ENCODE results near the gene MMP27.

MMP27 gene

GRCh38 chr11:102716527-102716926 lies 11.0 kb upstream of the MMP27 start:
- Histone ChIP-seq H3K9ac (ENCODE audit: low read length) (no peak overlapping the region), H3K79me2 (ENCODE audit: insufficient read depth, low read length) (no peaks in the 10 kb centered on the region), H3K36me3 (ENCODE audit: low read length) (no peaks in the 10 kb centered on the region), H3F3A (ENCODE audit: insufficient read depth) (no peaks in the 10 kb centered on the region), H2AFZ (ENCODE audit: low read depth, low read length, severe bottlenecking) (no peak overlapping the region), H4K20me1 (ENCODE audit: low read depth, low read length) (no peaks in the 10 kb centered on the region), H3K9me3 (ENCODE audit: insufficient read depth, low read length) (no peaks in the 10 kb centered on the region), H3K4me2 (ENCODE audit: low read depth, low read length, poor library complexity, severe bottlenecking) (no peak overlapping the region), H3K27ac (ENCODE audit: low read depth, low read length) (no peak overlapping the region), H3K27me3 (ENCODE audit: low read length) (no peaks in the 10 kb centered on the region), H3K4me3 (ENCODE audit: insufficient read depth, low read length, poor library complexity, severe bottlenecking) (no peak overlapping the region), H3K9me2 (replicated peaks; ENCODE audit: insufficient read depth, low read length) (no peaks in the 10 kb centered on the region)
- TF ChIP-seq EZH2phosphoT487 (conservative IDR thresholded peaks at IDR 0.05; ENCODE audit: low read length): no peak
- TF ChIP-seq CTCF (IDR thresholded peaks at IDR 0.05; ENCODE audit: insufficient read depth, low read length, poor library complexity, severe bottlenecking): no peak

- Histone ChIP-seq H3F3A (ENCODE audit: insufficient read depth) (no peaks in the 10 kb centered on the region), H2AFZ (ENCODE audit: low read depth, low read length, severe bottlenecking) (no peak overlapping the region), H3K36me3 (ENCODE audit: low read length) (no peaks in the 10 kb centered on the region), H3K9me3 (ENCODE audit: insufficient read depth, low read length) (no peaks in the 10 kb centered on the region), H3K9ac (ENCODE audit: low read length) (no peak overlapping the region), H3K79me2 (ENCODE audit: insufficient read depth, low read length) (no peaks in the 10 kb centered on the region), H4K20me1 (ENCODE audit: low read depth, low read length) (no peaks in the 10 kb centered on the region), H3K27me3 (ENCODE audit: low read length) (no peaks in the 10 kb centered on the region), H3K4me2 (ENCODE audit: low read depth, low read length, poor library complexity, severe bottlenecking) (no peak overlapping the region), H3K4me3 (ENCODE audit: insufficient read depth, low read length, poor library complexity, severe bottlenecking) (no peak overlapping the region), H3K9me2 (replicated peaks; ENCODE audit: insufficient read depth, low read length) (no peaks in the 10 kb centered on the region), H3K27ac (ENCODE audit: low read depth, low read length) (no peak overlapping the region)
- no peak for TF ChIP-seq EZH2phosphoT487 (conservative IDR thresholded peaks at IDR 0.05; ENCODE audit: low read length)
These were observed 6.6 kb upstream of the MMP27 start for GRCh38 chr11:102712137-102712536.

- no peak overlapping the region for H3K27ac ChIP-seq (ENCODE audit: low read depth, low read length)
- no peaks in the 10 kb centered on the region for H3K36me3 ChIP-seq (ENCODE audit: low read length)
- no peaks in the 10 kb centered on the region for H3K79me2 ChIP-seq (ENCODE audit: insufficient read depth, low read length)
- no peak overlapping the region for H3K9ac ChIP-seq (ENCODE audit: low read length)
- H3K27me3 ChIP-seq (ENCODE audit: low read length): no peaks in the 10 kb centered on the region
- no peak overlapping the region for H2AFZ ChIP-seq (ENCODE audit: low read depth, low read length, severe bottlenecking)
- no peaks in the 10 kb centered on the region for H3F3A ChIP-seq (ENCODE audit: insufficient read depth)
- H3K9me2 ChIP-seq (replicated peaks; ENCODE audit: insufficient read depth, low read length): no peaks in the 10 kb centered on the region
- H3K9me3 ChIP-seq (ENCODE audit: insufficient read depth, low read length): no peaks in the 10 kb centered on the region
- TF ChIP-seq CTCF (IDR thresholded peaks at IDR 0.05; ENCODE audit: insufficient read depth, low read length, poor library complexity, severe bottlenecking) (no peak), EZH2phosphoT487 (conservative IDR thresholded peaks at IDR 0.05; ENCODE audit: low read length) (no peak)
- no peak overlapping the region for H3K4me3 ChIP-seq (ENCODE audit: insufficient read depth, low read length, poor library complexity, severe bottlenecking)
- H3K4me2 ChIP-seq (ENCODE audit: low read depth, low read length, poor library complexity, severe bottlenecking): no peak overlapping the region
- H4K20me1 ChIP-seq (ENCODE audit: low read depth, low read length): no peaks in the 10 kb centered on the region
These were observed 3.8 kb upstream of the MMP27 start for GRCh38 chr11:102709201-102709945.

GRCh38 chr11:102708654-102709053 lies 3.1 kb upstream of the MMP27 start:
- Histone ChIP-seq H3K9me2 (replicated peaks; ENCODE audit: insufficient read depth, low read length) (no peaks in the 10 kb centered on the region), H3K36me3 (ENCODE audit: low read length) (no peaks in the 10 kb centered on the region), H3K4me3 (ENCODE audit: insufficient read depth, low read length, poor library complexity, severe bottlenecking) (no peak overlapping the region), H3K27me3 (ENCODE audit: low read length) (no peaks in the 10 kb centered on the region), H3K27ac (ENCODE audit: low read depth, low read length) (no peak overlapping the region), H3K4me2 (ENCODE audit: low read depth, low read length, poor library complexity, severe bottlenecking) (no peak overlapping the region), H2AFZ (ENCODE audit: low read depth, low read length, severe bottlenecking) (no peak overlapping the region), H3F3A (ENCODE audit: insufficient read depth) (no peaks in the 10 kb centered on the region), H3K9me3 (ENCODE audit: insufficient read depth, low read length) (no peaks in the 10 kb centered on the region), H3K9ac (ENCODE audit: low read length) (no peak overlapping the region), H4K20me1 (ENCODE audit: low read depth, low read length) (no peaks in the 10 kb centered on the region), H3K79me2 (ENCODE audit: insufficient read depth, low read length) (no peaks in the 10 kb centered on the region)
- TF ChIP-seq EZH2phosphoT487 (conservative IDR thresholded peaks at IDR 0.05; ENCODE audit: low read length) (no peak), CTCF (IDR thresholded peaks at IDR 0.05; ENCODE audit: insufficient read depth, low read length, poor library complexity, severe bottlenecking) (no peak)

All from SU-DHL-6 (cell line).